ENCODE measurements around the gene LIN28A. TPM values are rescaled to one million over a fixed set of nuclear protein-coding genes. Genes with fewer than 3 reads are reported as not detected.

LIN28A gene
- total and polyA plus RNA-seq, 2 donors (not counting 1 experiment from before 2014, with no cell fraction given): not detected

DNA sequence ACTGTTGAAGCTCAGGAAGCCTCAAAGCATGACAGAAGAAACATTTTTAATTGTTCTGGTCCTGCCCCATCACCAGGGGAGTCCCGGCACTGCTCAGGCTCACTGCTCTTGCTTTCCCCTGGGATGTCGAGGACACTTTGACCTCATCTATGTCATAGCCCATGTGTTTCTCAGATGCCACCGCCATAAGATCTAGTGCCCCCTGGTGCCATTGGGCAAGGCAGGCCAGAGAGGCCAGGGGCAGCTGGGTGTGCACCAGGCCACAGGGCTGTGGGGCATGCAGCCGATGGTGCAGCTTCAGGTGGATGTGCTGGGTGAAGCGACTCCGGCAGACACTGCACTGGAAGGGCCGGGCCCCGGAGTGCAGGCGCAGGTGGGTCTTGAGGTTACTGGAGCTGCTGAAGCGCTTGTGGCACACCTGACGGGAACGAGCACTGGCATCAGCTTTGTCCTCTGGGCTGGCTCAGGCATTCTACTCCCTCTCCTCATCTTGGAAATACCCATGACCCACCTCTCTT lies 49.0 kb upstream of the LIN28A start:
- CTCF ChIA-PET: interaction anchor here (0.6 to 5.7 kb wide), 17 partner anchors 12 to 259 kb away, joined by 3 to 96 read pairs (median 4); partner anchors contain the start of genes C1orf232, CD52, CEP85 and SH3BGRL3
- POLR2A ChIA-PET: interaction anchor here (1.2 kb wide), 1 partner anchor 39 kb away, joined by 3 read pairs; no protein-coding TSS in a partner anchor
- peak overlapping the region; percentile 42 for H3K4me3 Mint-ChIP-seq

DNA sequence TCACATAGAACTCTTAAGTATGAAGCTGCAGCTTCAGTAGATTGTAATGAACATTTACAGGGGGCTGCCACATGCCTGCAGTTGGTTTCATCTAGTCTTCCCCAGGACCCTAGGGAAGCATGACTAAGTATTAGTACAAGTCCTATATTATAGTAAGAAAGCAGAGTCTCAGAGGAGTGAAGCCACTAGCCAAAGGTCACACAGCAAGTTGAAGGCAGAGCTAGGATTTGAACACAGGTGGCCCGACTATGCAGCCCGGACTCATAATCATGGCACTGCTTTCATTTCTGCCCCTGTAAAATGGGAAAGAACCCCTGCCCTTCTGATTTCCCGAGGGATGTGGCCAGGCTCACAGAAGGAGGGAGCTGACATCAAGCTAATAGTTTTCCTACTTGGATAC lies 48.3 kb upstream of the LIN28A start:
- intact Hi-C loops (cut with micrococcal nuclease): no loop called here
- CTCF ChIA-PET: interaction anchor here (0.6 to 5.7 kb wide), 18 partner anchors 11 to 260 kb away, joined by 3 to 96 read pairs (median 4); partner anchors contain the start of genes C1orf232, CD52, CEP85 and SH3BGRL3
- H3K36me3 ChIP-seq (replicated peaks in 1 of 2; ENCODE audit: control extremely low read depth in 1 of 2, control insufficient read depth in 1 of 2, extremely low read depth in 1 of 2, insufficient read depth in 2 of 2, low read length in 1 of 2): no peaks in the 10 kb centered on the region
- DNase-seq (no peak), ATAC-seq (ENCODE audit: low read depth) (no peak)
- Mint-ChIP-seq H3K9me3 (ENCODE audit: insufficient read depth) (no peaks in the 10 kb centered on the region), H3K4me1 (peaks cover 31% of the 10 kb centered on the region), H3K27ac (no peak overlapping the region), H3K4me3 (peak overlapping the region; percentile 48), H3K27me3 (peaks cover 23% of the 10 kb centered on the region)
- H3K79me2 ChIP-seq (ENCODE audit: control insufficient read depth, insufficient read depth, low read length): no peaks in the 10 kb centered on the region
- TF ChIP-seq EZH2 (IDR thresholded peaks at IDR 0.05; ENCODE audit: borderline replicate concordance, insufficient read depth, low read depth, low read length, poor library complexity, severe bottlenecking): no peak
- TF ChIP-seq, protein P1, sequence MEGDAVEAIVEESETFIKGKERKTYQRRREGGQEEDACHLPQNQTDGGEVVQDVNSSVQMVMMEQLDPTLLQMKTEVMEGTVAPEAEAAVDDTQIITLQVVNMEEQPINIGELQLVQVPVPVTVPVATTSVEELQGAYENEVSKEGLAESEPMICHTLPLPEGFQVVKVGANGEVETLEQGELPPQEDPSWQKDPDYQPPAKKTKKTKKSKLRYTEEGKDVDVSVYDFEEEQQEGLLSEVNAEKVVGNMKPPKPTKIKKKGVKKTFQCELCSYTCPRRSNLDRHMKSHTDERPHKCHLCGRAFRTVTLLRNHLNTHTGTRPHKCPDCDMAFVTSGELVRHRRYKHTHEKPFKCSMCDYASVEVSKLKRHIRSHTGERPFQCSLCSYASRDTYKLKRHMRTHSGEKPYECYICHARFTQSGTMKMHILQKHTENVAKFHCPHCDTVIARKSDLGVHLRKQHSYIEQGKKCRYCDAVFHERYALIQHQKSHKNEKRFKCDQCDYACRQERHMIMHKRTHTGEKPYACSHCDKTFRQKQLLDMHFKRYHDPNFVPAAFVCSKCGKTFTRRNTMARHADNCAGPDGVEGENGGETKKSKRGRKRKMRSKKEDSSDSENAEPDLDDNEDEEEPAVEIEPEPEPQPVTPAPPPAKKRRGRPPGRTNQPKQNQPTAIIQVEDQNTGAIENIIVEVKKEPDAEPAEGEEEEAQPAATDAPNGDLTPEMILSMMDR (IDR thresholded peaks at IDR 0.05): no peak
- peaks cover 0 to 11% (median 0%) of the 10 kb centered on the region in 3 donors for H3K9me3 ChIP-seq (ENCODE audit: control extremely low read depth in 1 of 3, control insufficient read depth in 2 of 3, insufficient read depth in 1 of 3, low read length in 2 of 3)
- no peak overlapping the region for H2AFZ ChIP-seq (ENCODE audit: insufficient read depth, low read depth, low read length, poor library complexity, severe bottlenecking)
- peaks cover 0 to 39% (median 14%) of the 10 kb centered on the region in 4 experiments for H3K27me3 ChIP-seq (replicated peaks in 1 of 4; ENCODE audit: control extremely low read depth in 1 of 4, control insufficient read depth in 3 of 4, insufficient read depth in 4 of 4, low read length in 3 of 4)
- H3K4me1 ChIP-seq (ENCODE audit: control insufficient read depth in 2 of 2, insufficient read depth in 2 of 2, low read length in 2 of 2): peaks cover 22 to 28% of the 10 kb centered on the region in 2 donors
- H3K27ac ChIP-seq (ENCODE audit: low read length in 2 of 2): no peak overlapping the region
- H4K20me1 ChIP-seq (ENCODE audit: control insufficient read depth, insufficient read depth, low read length, poor library complexity, severe bottlenecking): no peaks in the 10 kb centered on the region
- no peak overlapping the region for H3K4me2 ChIP-seq (replicated peaks; ENCODE audit: low read depth, low read length, poor library complexity, severe bottlenecking)
- POLR2A ChIA-PET: interaction anchor here (0.6 to 1.2 kb wide), 2 partner anchors 40 to 43 kb away, joined by 3 read pairs; no protein-coding TSS in a partner anchor
- no peak overlapping the region for H3K9ac ChIP-seq (ENCODE audit: low read length)
- no peak overlapping the region for H3K4me3 ChIP-seq (ENCODE audit: control extremely low read depth in 1 of 5, extremely low read depth in 1 of 5, insufficient read depth in 1 of 5, low read depth in 2 of 5, low read length in 4 of 5)
- WGBS (ENCODE audit: insufficient coverage): 100% methylated on average over 3 of the region's 3 CpGs

More for the DNA sequence above, 49.0 kb upstream of the LIN28A start:
- H3K36me3 ChIP-seq (replicated peaks in 1 of 2; ENCODE audit: control extremely low read depth in 1 of 2, control insufficient read depth in 1 of 2, extremely low read depth in 1 of 2, insufficient read depth in 2 of 2, low read length in 1 of 2): no peaks in the 10 kb centered on the region
- peaks cover 31% of the 10 kb centered on the region for H3K4me1 Mint-ChIP-seq
- peaks cover 26% of the 10 kb centered on the region for H3K27me3 Mint-ChIP-seq
- peaks cover 22 to 28% of the 10 kb centered on the region in 2 donors for H3K4me1 ChIP-seq (ENCODE audit: control insufficient read depth in 2 of 2, insufficient read depth in 2 of 2, low read length in 2 of 2)
- intact Hi-C loops (cut with micrococcal nuclease): loop anchor here (2.0 kb wide), 1 partner anchor 111 kb away; the partner anchor contains the start of gene HMGN2
- no peak overlapping the region for H3K4me2 ChIP-seq (replicated peaks; ENCODE audit: low read depth, low read length, poor library complexity, severe bottlenecking)
- ATAC-seq (ENCODE audit: low read depth) (peak; percentile 24), DNase-seq (no peak)
- no peaks in the 10 kb centered on the region for H3K79me2 ChIP-seq (ENCODE audit: control insufficient read depth, insufficient read depth, low read length)
- TF ChIP-seq EZH2 (IDR thresholded peaks at IDR 0.05; ENCODE audit: borderline replicate concordance, insufficient read depth, low read depth, low read length, poor library complexity, severe bottlenecking): no peak
- TF ChIP-seq, protein P1 (IDR thresholded peaks at IDR 0.05): no peak
- H4K20me1 ChIP-seq (ENCODE audit: control insufficient read depth, insufficient read depth, low read length, poor library complexity, severe bottlenecking): no peaks in the 10 kb centered on the region
- peaks cover 0 to 11% (median 0%) of the 10 kb centered on the region in 3 donors for H3K9me3 ChIP-seq (ENCODE audit: control extremely low read depth in 1 of 3, control insufficient read depth in 2 of 3, insufficient read depth in 1 of 3, low read length in 2 of 3)
- no peak overlapping the region for H3K4me3 ChIP-seq (ENCODE audit: control extremely low read depth in 1 of 5, extremely low read depth in 1 of 5, insufficient read depth in 1 of 5, low read depth in 2 of 5, low read length in 4 of 5)
- H3K27me3 ChIP-seq (replicated peaks in 1 of 4; ENCODE audit: control extremely low read depth in 1 of 4, control insufficient read depth in 3 of 4, insufficient read depth in 4 of 4, low read length in 3 of 4): peaks cover 0 to 39% (median 14%) of the 10 kb centered on the region in 4 experiments
- no peak overlapping the region for H3K27ac ChIP-seq (ENCODE audit: low read length in 2 of 2)
- no peak overlapping the region for H3K27ac Mint-ChIP-seq
- WGBS (ENCODE audit: insufficient coverage): 89% methylated on average over 12 of the region's 12 CpGs
- no peaks in the 10 kb centered on the region for H3K9me3 Mint-ChIP-seq (ENCODE audit: insufficient read depth)
- H2AFZ ChIP-seq (ENCODE audit: insufficient read depth, low read depth, low read length, poor library complexity, severe bottlenecking): no peak overlapping the region
- no peak overlapping the region for H3K9ac ChIP-seq (ENCODE audit: low read length)

Data from B cell (primary cell).